CD14-positive monocyte (primary cell): ENCODE measurements around the gene GLI3. TPM values are rescaled to one million over a fixed set of nuclear protein-coding genes. Genes with fewer than 3 reads are reported as not detected.

Experiments
- DNase-seq, 3 donors: peaks; one replicate each; pipeline ENCODE4 v3.0.0-alpha.2; 2011 to 2022
- H2AFZ ChIP-seq: 2 replicates; pipeline ENCODE4 v1.6.0; 2012; ENCODE audit warnings: mild to moderate bottlenecking, low read depth, low read length, inconsistent platforms; ENCODE audit not compliant: insufficient read depth, poor library complexity, severe bottlenecking
- H3K27ac ChIP-seq, 2 donors: 1 replicate in 1 of 2; 2 replicates in 1 of 2; pipeline ENCODE4 v1.5.1; 2012 to 2013; ENCODE audit warnings: low read length in 2 of 2, control low read depth in 1 of 2, inconsistent platforms in 1 of 2, low read depth in 1 of 2, mild to moderate bottlenecking in 1 of 2
- H3K27me3 ChIP-seq, 2 donors: one replicate each; pipeline versions ENCODE4 v1.6.0 to v1.6.1; 2011 to 2013; ENCODE audit warnings: low read length in 2 of 2; ENCODE audit not compliant: control insufficient read depth in 2 of 2, insufficient read depth in 2 of 2
- H3K36me3 ChIP-seq, 2 donors: replicated peaks in 1 of 2; 1 replicate in 1 of 2; 2 replicates in 1 of 2; pipeline versions ENCODE4 v1.5.1 to v1.6.1; 2012 to 2013; ENCODE audit warnings: low read length in 2 of 2, control low read depth in 1 of 2, inconsistent platforms in 1 of 2, mild to moderate bottlenecking in 1 of 2; ENCODE audit not compliant: insufficient read depth in 2 of 2, control insufficient read depth in 1 of 2
- H3K4me1 ChIP-seq, 2 donors: 1 replicate in 1 of 2; 2 replicates in 1 of 2; pipeline versions ENCODE4 v1.5.1 to v1.6.1; 2012 to 2013; ENCODE audit warnings: low read length in 2 of 2, control low read depth in 1 of 2, inconsistent platforms in 1 of 2, mild to moderate bottlenecking in 1 of 2, moderate library complexity in 1 of 2; ENCODE audit not compliant: insufficient read depth in 2 of 2, control insufficient read depth in 1 of 2
- H3K4me2 ChIP-seq: replicated peaks from 2 replicates; pipeline ENCODE3; 2012; ENCODE audit warnings: low read length, moderate library complexity, mild to moderate bottlenecking; ENCODE audit not compliant: poor library complexity, severe bottlenecking; ENCODE audit errors: extremely low read depth
- H3K4me3 ChIP-seq, 3 experiments: fragments of 200-600 bp in 1 of 3; sonication (generic) in 1 of 3; replicated peaks in 1 of 3; 1 replicate in 2 of 3; 2 replicates in 1 of 3; pipeline ENCODE4 v1.5.1; 2011 to 2013; ENCODE audit warnings: low read length in 3 of 3, mild to moderate bottlenecking in 3 of 3, control low read depth in 2 of 3, low read depth in 2 of 3, inconsistent platforms in 1 of 3, moderate library complexity in 1 of 3
- H3K79me2 ChIP-seq: 2 replicates; pipeline ENCODE4 v1.6.0; 2012; ENCODE audit warnings: mild to moderate bottlenecking, control low read depth, inconsistent platforms, low read length, moderate library complexity; ENCODE audit not compliant: insufficient read depth
- H3K9ac ChIP-seq: 2 replicates; pipeline ENCODE4 v1.6.0; 2017; ENCODE audit warnings: low read length, mild to moderate bottlenecking; ENCODE audit not compliant: insufficient read depth, poor library complexity, severe bottlenecking
- H3K9me3 ChIP-seq, 2 donors: replicated peaks in 1 of 2; 1 replicate in 1 of 2; 2 replicates in 1 of 2; pipeline versions ENCODE4 v1.5.1 to v1.6.1; 2012 to 2013; ENCODE audit warnings: low read length in 2 of 2, control low read depth in 1 of 2; ENCODE audit not compliant: control insufficient read depth in 1 of 2, insufficient read depth in 1 of 2
- H4K20me1 ChIP-seq: 2 replicates; pipeline ENCODE4 v1.6.0; 2012; ENCODE audit warnings: mild to moderate bottlenecking, low read length, control low read depth, moderate library complexity; ENCODE audit not compliant: insufficient read depth
- H3K27ac Mint-ChIP-seq, 7 donors: one replicate each; pipeline ENCODE4 v1.8.0; 2020; ENCODE audit warnings: mild to moderate bottlenecking in 7 of 7, mixed read lengths in 7 of 7, moderate library complexity in 6 of 7, inconsistent platforms in 2 of 7
- H3K27me3 Mint-ChIP-seq, 3 donors: one replicate each; pipeline ENCODE4 v1.8.0; 2021 to 2022; ENCODE audit warnings: low read depth in 3 of 3, mild to moderate bottlenecking in 3 of 3, mixed read lengths in 3 of 3, moderate library complexity in 3 of 3, inconsistent platforms in 1 of 3
- H3K36me3 Mint-ChIP-seq, 2 donors: one replicate each; pipeline ENCODE4 v1.8.0; 2020; ENCODE audit warnings: mixed read lengths in 2 of 2, inconsistent platforms in 1 of 2, mild to moderate bottlenecking in 1 of 2
- H3K4me1 Mint-ChIP-seq: one replicate; pipeline ENCODE4 v1.8.0; 2020; ENCODE audit warnings: mild to moderate bottlenecking, mixed read lengths
- H3K4me3 Mint-ChIP-seq, 2 donors: one replicate each; pipeline ENCODE4 v1.8.0; 2020; ENCODE audit warnings: mild to moderate bottlenecking in 2 of 2, mixed read lengths in 2 of 2, moderate library complexity in 1 of 2
- H3K9me3 Mint-ChIP-seq, 7 donors: one replicate each; pipeline ENCODE4 v1.8.0; 2020 to 2022; ENCODE audit warnings: mixed read lengths in 7 of 7, mild to moderate bottlenecking in 6 of 7, moderate library complexity in 6 of 7, inconsistent platforms in 2 of 7
- WGBS: methylation state at CpG from one replicate; pipeline ENCODE4 v1.1.5; 2013; ENCODE audit warnings: missing lambda C conversion rate; ENCODE audit not compliant: insufficient coverage; 5-methylcytosine and 5-hydroxymethylcytosine counted together
- intact Hi-C, 2 donors: fragments of 100-400 bp; cut with micrococcal nuclease; formaldehyde crosslinking; loops; one replicate each; pipeline versions ENCODE4 v1.15.0 to v1.15.1; 2023
- polyA plus RNA-seq, 3 donors: library from polyadenylated mRNA; depleted of rRNA in 1 of 3; unstranded in 2 of 3; stranded (reverse) in 1 of 3; fragments of 300-500 nt in 2 of 3; fragments of >200 nt in 1 of 3; fragmentation: Illumina TruSeq in 2 of 3; gene quantifications; 1 replicate in 2 of 3; 2 replicates in 1 of 3; pipeline ENCODE4 v1.2.3, GENCODE V29; 2012 to 2021
- TF ChIP-seq, protein P1 (sequence below): fragments of 200-600 bp; IDR thresholded peaks from one replicate; pipeline ENCODE4 v1.8.0; 2022; ENCODE audit warnings: antibody characterized with exemption, mild to moderate bottlenecking

Gene GLI3
- polyA plus RNA-seq, 3 donors: not detected

DNA sequence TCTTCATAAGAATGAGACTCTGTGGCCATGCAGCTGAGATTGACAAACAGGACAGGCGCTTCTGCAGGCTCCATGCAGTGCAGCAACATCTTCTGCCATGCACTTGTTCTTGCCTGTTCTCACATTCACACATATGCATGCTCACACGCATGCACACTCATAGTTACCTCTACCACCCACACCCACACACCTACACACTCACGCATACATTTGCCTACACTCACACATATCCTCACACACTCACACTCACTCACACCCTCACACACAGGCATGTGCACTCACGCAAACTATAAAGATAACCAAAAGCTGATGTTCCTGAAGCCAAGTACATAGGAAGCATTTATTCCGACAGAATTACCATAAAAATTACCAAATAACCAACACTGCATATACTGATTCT lies 15.7 kb downstream of the GLI3 start:
- 91% methylated on average over 4 of the region's 5 CpGs for WGBS
- no peak overlapping the region for H3K27ac Mint-ChIP-seq
- H3K4me3 Mint-ChIP-seq: no peak overlapping the region

DNA sequence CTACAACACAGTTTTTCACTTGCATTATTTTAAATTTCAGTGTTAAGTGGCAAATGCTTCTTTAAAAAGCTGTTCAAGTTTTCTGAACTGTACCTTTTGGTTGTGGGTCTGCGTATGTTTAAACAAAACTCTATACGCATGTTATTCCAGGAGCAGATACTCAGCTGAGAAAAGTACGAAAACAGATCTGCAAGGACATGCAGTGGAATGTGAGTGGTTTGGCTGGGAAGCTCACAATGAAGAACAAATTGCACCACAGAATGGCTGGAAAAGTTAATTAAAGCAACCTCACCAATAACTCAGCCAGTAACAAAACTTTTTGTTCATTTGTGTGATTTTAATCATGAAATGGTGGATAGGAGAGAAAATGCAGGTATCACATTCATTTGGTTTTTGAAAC lies 17.6 kb downstream of the GLI3 start:
- H3K9me3 ChIP-seq: no peaks in the 10 kb centered on the region
- H3K27me3 ChIP-seq: peaks cover 0 to 2% of the 10 kb centered on the region in 2 donors
- H3K4me3 ChIP-seq: no peak overlapping the region
- H3K79me2 ChIP-seq: no peaks in the 10 kb centered on the region
- WGBS: 100% methylated on average over 2 of the region's 3 CpGs
- no peak overlapping the region for H3K27ac ChIP-seq
- no peak overlapping the region for H3K4me3 Mint-ChIP-seq
- H3K36me3 Mint-ChIP-seq: no peaks in the 10 kb centered on the region
- no peak overlapping the region for H3K4me2 ChIP-seq
- peaks cover 6 to 10% (median 8%) of the 10 kb centered on the region in 3 donors for H3K27me3 Mint-ChIP-seq
- H3K4me1 Mint-ChIP-seq: no peaks in the 10 kb centered on the region
- DNase-seq: no peak
- TF ChIP-seq, protein P1, sequence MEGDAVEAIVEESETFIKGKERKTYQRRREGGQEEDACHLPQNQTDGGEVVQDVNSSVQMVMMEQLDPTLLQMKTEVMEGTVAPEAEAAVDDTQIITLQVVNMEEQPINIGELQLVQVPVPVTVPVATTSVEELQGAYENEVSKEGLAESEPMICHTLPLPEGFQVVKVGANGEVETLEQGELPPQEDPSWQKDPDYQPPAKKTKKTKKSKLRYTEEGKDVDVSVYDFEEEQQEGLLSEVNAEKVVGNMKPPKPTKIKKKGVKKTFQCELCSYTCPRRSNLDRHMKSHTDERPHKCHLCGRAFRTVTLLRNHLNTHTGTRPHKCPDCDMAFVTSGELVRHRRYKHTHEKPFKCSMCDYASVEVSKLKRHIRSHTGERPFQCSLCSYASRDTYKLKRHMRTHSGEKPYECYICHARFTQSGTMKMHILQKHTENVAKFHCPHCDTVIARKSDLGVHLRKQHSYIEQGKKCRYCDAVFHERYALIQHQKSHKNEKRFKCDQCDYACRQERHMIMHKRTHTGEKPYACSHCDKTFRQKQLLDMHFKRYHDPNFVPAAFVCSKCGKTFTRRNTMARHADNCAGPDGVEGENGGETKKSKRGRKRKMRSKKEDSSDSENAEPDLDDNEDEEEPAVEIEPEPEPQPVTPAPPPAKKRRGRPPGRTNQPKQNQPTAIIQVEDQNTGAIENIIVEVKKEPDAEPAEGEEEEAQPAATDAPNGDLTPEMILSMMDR: no peak
- intact Hi-C loops: no loop called here
- H3K4me1 ChIP-seq: no peaks in the 10 kb centered on the region
- H3K9ac ChIP-seq: no peak overlapping the region
- peaks cover 0 to 4% (median 0%) of the 10 kb centered on the region in 7 donors for H3K9me3 Mint-ChIP-seq
- H2AFZ ChIP-seq: no peak overlapping the region
- H3K36me3 ChIP-seq: no peaks in the 10 kb centered on the region
- H4K20me1 ChIP-seq: no peaks in the 10 kb centered on the region
- no peak overlapping the region for H3K27ac Mint-ChIP-seq

More for the DNA sequence above, 15.7 kb downstream of the GLI3 start:
- Histone ChIP-seq H3K4me3 (no peak overlapping the region), H3K79me2 (no peaks in the 10 kb centered on the region), H3K36me3 (no peaks in the 10 kb centered on the region), H3K27me3 (peaks cover 7 to 18% of the 10 kb centered on the region in 2 donors), H3K9me3 (no peaks in the 10 kb centered on the region), H3K4me1 (no peaks in the 10 kb centered on the region), H4K20me1 (no peaks in the 10 kb centered on the region), H3K9ac (no peak overlapping the region), H3K4me2 (no peak overlapping the region), H2AFZ (no peak overlapping the region), H3K27ac (no peak overlapping the region)
- Mint-ChIP-seq H3K9me3 (peaks cover 0 to 4% (median 0%) of the 10 kb centered on the region in 7 donors), H3K4me1 (no peaks in the 10 kb centered on the region), H3K36me3 (no peaks in the 10 kb centered on the region), H3K27me3 (peaks cover 16 to 23% (median 16%) of the 10 kb centered on the region in 3 donors)
- intact Hi-C loops: no loop called here
- DNase-seq: no peak
- TF ChIP-seq, protein P1: no peak
